Measurements from ENCODE around the gene ZC2HC1C.

- TF ChIP-seq, protein P1, sequence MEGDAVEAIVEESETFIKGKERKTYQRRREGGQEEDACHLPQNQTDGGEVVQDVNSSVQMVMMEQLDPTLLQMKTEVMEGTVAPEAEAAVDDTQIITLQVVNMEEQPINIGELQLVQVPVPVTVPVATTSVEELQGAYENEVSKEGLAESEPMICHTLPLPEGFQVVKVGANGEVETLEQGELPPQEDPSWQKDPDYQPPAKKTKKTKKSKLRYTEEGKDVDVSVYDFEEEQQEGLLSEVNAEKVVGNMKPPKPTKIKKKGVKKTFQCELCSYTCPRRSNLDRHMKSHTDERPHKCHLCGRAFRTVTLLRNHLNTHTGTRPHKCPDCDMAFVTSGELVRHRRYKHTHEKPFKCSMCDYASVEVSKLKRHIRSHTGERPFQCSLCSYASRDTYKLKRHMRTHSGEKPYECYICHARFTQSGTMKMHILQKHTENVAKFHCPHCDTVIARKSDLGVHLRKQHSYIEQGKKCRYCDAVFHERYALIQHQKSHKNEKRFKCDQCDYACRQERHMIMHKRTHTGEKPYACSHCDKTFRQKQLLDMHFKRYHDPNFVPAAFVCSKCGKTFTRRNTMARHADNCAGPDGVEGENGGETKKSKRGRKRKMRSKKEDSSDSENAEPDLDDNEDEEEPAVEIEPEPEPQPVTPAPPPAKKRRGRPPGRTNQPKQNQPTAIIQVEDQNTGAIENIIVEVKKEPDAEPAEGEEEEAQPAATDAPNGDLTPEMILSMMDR (IDR thresholded peaks at IDR 0.05): no peak
- TF ChIP-seq POLR2AphosphoS5 (IDR thresholded peaks at IDR 0.05): no peak
Measured at GRCh38 chr14:75121552-75121951, 52.1 kb downstream of the ZC2HC1C start.
